Fibroblast of lung (primary cell): ENCODE results near the gene SESN2.

Experiments used
- CTCF ChIP-seq, 2 donors: IDR thresholded peaks in 1 of 2; conservative IDR thresholded peaks in 1 of 2; 1 replicate in 1 of 2; 2 replicates in 1 of 2; pipeline ENCODE4 v1.5.1; 2011 to 2012; ENCODE audit warnings: low read length in 2 of 2, control low read depth in 1 of 2, inconsistent platforms in 1 of 2, low read depth in 1 of 2, mild to moderate bottlenecking in 1 of 2
- EZH2 ChIP-seq: IDR thresholded peaks from 2 replicates; pipeline ENCODE4 v1.5.1; 2012; ENCODE audit warnings: low read length, control low read depth, mild to moderate bottlenecking; ENCODE audit errors: missing control alignments

- no peak for TF ChIP-seq CTCF (conservative IDR thresholded peaks at IDR 0.05 in 1 of 2, IDR thresholded peaks at IDR 0.05 in 1 of 2; ENCODE audit: low read depth in 1 of 2, low read length in 2 of 2)
- no peak for TF ChIP-seq EZH2
Measured at GRCh38 chr1:28322194-28322593, 62.9 kb downstream of the SESN2 start.
